ENCODE results near the gene HIRA. TPM values are rescaled to one million over a fixed set of nuclear protein-coding genes. Genes with fewer than 3 reads are reported as not detected.

Gene HIRA
- total and polyA plus RNA-seq, 9 of the 15 experiments (the other 6 are each of a cell fraction or from before 2014, with no cell fraction given): 0.96 to 132 (median 58.4) TPM

DNA sequence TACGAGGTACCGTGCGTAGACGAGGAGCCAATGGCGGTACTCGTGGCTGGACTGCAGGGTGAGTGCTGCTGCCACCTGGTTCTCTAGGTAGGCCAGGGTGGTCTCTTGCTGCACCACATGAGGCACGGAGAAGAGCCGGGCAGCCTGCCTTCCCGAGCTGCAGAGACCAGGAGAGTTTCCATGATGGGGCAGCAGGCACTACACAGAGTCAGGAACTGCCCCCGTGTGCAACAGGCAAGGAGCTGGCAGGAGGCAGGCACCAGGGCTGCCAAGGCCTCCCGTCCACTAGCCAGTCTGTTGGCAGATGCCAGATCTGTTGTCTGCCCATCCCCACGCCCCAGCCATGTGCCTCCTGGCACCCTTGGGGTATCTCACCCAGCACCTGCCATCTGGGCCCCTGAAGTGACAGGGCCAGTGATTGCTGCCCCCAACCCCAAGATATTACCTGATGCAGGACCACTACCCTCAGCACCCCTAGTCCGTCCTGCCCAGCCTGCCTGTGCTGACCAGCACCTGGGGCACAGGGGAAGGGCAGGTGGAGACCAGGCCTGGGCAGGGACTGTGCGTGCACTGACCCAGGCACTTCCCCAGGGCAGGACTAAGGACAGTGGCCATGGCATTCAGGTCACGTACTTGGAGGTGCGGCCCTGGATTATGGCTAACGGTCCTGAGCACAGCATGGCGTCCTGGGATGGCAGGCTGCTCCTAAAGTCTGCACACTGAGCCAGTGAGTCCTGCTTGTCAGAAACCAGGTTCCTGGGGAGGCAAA lies 78.0 kb downstream of the HIRA start (continued):
- TF ChIP-seq, protein P1, sequence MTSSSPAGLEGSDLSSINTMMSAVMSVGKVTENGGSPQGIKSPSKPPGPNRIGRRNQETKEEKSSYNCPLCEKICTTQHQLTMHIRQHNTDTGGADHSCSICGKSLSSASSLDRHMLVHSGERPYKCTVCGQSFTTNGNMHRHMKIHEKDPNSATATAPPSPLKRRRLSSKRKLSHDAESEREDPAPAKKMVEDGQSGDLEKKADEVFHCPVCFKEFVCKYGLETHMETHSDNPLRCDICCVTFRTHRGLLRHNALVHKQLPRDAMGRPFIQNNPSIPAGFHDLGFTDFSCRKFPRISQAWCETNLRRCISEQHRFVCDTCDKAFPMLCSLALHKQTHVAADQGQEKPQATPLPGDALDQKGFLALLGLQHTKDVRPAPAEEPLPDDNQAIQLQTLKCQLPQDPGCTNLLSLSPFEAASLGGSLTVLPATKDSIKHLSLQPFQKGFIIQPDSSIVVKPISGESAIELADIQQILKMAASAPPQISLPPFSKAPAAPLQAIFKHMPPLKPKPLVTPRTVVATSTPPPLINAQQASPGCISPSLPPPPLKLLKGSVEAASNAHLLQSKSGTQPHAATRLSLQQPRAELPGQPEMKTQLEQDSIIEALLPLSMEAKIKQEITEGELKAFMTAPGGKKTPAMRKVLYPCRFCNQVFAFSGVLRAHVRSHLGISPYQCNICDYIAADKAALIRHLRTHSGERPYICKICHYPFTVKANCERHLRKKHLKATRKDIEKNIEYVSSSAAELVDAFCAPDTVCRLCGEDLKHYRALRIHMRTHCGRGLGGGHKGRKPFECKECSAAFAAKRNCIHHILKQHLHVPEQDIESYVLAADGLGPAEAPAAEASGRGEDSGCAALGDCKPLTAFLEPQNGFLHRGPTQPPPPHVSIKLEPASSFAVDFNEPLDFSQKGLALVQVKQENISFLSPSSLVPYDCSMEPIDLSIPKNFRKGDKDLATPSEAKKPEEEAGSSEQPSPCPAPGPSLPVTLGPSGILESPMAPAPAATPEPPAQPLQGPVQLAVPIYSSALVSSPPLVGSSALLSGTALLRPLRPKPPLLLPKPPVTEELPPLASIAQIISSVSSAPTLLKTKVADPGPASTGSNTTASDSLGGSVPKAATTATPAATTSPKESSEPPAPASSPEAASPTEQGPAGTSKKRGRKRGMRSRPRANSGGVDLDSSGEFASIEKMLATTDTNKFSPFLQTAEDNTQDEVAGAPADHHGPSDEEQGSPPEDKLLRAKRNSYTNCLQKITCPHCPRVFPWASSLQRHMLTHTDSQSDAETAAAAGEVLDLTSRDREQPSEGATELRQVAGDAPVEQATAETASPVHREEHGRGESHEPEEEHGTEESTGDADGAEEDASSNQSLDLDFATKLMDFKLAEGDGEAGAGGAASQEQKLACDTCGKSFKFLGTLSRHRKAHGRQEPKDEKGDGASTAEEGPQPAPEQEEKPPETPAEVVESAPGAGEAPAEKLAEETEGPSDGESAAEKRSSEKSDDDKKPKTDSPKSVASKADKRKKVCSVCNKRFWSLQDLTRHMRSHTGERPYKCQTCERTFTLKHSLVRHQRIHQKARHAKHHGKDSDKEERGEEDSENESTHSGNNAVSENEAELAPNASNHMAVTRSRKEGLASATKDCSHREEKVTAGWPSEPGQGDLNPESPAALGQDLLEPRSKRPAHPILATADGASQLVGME (CRISPR knock-in tag; IDR thresholded peaks at IDR 0.05): 0 out of 2 replicates have a peak, but pooled peaks have one; percentile 30
- peak; percentile 55; the same call in 1 of the 2 replicates for TF ChIP-seq ZNF143 (CRISPR knock-in tag; IDR thresholded peaks at IDR 0.05)
- TF ChIP-seq, protein P2, sequence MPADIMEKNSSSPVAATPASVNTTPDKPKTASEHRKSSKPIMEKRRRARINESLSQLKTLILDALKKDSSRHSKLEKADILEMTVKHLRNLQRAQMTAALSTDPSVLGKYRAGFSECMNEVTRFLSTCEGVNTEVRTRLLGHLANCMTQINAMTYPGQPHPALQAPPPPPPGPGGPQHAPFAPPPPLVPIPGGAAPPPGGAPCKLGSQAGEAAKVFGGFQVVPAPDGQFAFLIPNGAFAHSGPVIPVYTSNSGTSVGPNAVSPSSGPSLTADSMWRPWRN (IDR thresholded peaks at IDR 0.05; ENCODE audit: low read depth): no peak
- TF ChIP-seq, protein P3, sequence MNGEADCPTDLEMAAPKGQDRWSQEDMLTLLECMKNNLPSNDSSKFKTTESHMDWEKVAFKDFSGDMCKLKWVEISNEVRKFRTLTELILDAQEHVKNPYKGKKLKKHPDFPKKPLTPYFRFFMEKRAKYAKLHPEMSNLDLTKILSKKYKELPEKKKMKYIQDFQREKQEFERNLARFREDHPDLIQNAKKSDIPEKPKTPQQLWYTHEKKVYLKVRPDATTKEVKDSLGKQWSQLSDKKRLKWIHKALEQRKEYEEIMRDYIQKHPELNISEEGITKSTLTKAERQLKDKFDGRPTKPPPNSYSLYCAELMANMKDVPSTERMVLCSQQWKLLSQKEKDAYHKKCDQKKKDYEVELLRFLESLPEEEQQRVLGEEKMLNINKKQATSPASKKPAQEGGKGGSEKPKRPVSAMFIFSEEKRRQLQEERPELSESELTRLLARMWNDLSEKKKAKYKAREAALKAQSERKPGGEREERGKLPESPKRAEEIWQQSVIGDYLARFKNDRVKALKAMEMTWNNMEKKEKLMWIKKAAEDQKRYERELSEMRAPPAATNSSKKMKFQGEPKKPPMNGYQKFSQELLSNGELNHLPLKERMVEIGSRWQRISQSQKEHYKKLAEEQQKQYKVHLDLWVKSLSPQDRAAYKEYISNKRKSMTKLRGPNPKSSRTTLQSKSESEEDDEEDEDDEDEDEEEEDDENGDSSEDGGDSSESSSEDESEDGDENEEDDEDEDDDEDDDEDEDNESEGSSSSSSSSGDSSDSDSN (IDR thresholded peaks at IDR 0.05; ENCODE audit: borderline replicate concordance in 1 of 2, low read depth in 2 of 2, low read length in 2 of 2): no peak
- TF ChIP-seq, protein P4, sequence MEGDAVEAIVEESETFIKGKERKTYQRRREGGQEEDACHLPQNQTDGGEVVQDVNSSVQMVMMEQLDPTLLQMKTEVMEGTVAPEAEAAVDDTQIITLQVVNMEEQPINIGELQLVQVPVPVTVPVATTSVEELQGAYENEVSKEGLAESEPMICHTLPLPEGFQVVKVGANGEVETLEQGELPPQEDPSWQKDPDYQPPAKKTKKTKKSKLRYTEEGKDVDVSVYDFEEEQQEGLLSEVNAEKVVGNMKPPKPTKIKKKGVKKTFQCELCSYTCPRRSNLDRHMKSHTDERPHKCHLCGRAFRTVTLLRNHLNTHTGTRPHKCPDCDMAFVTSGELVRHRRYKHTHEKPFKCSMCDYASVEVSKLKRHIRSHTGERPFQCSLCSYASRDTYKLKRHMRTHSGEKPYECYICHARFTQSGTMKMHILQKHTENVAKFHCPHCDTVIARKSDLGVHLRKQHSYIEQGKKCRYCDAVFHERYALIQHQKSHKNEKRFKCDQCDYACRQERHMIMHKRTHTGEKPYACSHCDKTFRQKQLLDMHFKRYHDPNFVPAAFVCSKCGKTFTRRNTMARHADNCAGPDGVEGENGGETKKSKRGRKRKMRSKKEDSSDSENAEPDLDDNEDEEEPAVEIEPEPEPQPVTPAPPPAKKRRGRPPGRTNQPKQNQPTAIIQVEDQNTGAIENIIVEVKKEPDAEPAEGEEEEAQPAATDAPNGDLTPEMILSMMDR (IDR thresholded peaks at IDR 0.05 in 2 of 3, conservative IDR thresholded peaks at IDR 0.05 in 1 of 3; ENCODE audit: insufficient read depth in 2 of 3, low read depth in 1 of 3, low read length in 3 of 3): no peak
- TF ChIP-seq, protein P5, sequence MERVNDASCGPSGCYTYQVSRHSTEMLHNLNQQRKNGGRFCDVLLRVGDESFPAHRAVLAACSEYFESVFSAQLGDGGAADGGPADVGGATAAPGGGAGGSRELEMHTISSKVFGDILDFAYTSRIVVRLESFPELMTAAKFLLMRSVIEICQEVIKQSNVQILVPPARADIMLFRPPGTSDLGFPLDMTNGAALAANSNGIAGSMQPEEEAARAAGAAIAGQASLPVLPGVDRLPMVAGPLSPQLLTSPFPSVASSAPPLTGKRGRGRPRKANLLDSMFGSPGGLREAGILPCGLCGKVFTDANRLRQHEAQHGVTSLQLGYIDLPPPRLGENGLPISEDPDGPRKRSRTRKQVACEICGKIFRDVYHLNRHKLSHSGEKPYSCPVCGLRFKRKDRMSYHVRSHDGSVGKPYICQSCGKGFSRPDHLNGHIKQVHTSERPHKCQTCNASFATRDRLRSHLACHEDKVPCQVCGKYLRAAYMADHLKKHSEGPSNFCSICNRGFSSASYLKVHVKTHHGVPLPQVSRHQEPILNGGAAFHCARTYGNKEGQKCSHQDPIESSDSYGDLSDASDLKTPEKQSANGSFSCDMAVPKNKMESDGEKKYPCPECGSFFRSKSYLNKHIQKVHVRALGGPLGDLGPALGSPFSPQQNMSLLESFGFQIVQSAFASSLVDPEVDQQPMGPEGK (CRISPR knock-in tag; IDR thresholded peaks at IDR 0.05; ENCODE audit: borderline replicate concordance): no peak
